ENCODE results near the gene KRT82.

The KRT82 gene

GRCh38 chr12:52403561-52403960 lies 2.6 kb downstream of the KRT82 start:
- no peaks in the 10 kb centered on the region for H3K27me3 ChIP-seq (replicated peaks)
- no peak overlapping the region for H3K4me3 ChIP-seq (ENCODE audit: low read depth, low read length)
- no peaks in the 10 kb centered on the region for H3K36me3 ChIP-seq (replicated peaks)
- H3K27ac ChIP-seq: no peak overlapping the region
- no peak for TF ChIP-seq CTCF (IDR thresholded peaks at IDR 0.05; ENCODE audit: low read depth, low read length, missing control alignments)
- DNase-seq: no peak
- in situ Hi-C loops (cut with HindIII; ENCODE audit: low pct_ligation_motif_present, low sequenced_read_pairs): no loop called here

GRCh38 chr12:52402873-52403540 lies 3.1 kb downstream of the KRT82 start:
- Histone ChIP-seq H3K36me3 (replicated peaks) (no peaks in the 10 kb centered on the region), H3K27ac (no peak overlapping the region), H3K27me3 (replicated peaks) (no peaks in the 10 kb centered on the region), H3K4me3 (ENCODE audit: low read depth, low read length) (no peak overlapping the region)
- no peak for DNase-seq
- TF ChIP-seq CTCF (IDR thresholded peaks at IDR 0.05; ENCODE audit: low read depth, low read length, missing control alignments): no peak
- in situ Hi-C loops (cut with HindIII; ENCODE audit: low pct_ligation_motif_present, low sequenced_read_pairs): no loop called here

- no peak for TF ChIP-seq CTCF (IDR thresholded peaks at IDR 0.05; ENCODE audit: low read depth, low read length, missing control alignments)
- H3K27ac ChIP-seq: no peak overlapping the region
Measured at GRCh38 chr12:52402377-52402776, 3.8 kb downstream of the KRT82 start.

GRCh38 chr12:52401926-52402325 lies 4.2 kb downstream of the KRT82 start:
- TF ChIP-seq CTCF (IDR thresholded peaks at IDR 0.05; ENCODE audit: low read depth, low read length, missing control alignments): no peak

More at GRCh38 chr12:52402377-52402776, 3.8 kb downstream of the KRT82 start:
- H3K36me3 ChIP-seq (replicated peaks): no peaks in the 10 kb centered on the region
- no peak for DNase-seq
- H3K27me3 ChIP-seq (replicated peaks): no peaks in the 10 kb centered on the region
- H3K4me3 ChIP-seq (ENCODE audit: low read depth, low read length): no peak overlapping the region
- in situ Hi-C loops (cut with HindIII; ENCODE audit: low pct_ligation_motif_present, low sequenced_read_pairs): no loop called here

GRCh38 chr12:52401526-52401925 lies 4.6 kb downstream of the KRT82 start:
- Histone ChIP-seq H3K36me3 (replicated peaks) (no peaks in the 10 kb centered on the region), H3K4me3 (ENCODE audit: low read depth, low read length) (no peak overlapping the region), H3K27ac (no peak overlapping the region), H3K27me3 (replicated peaks) (no peaks in the 10 kb centered on the region)
- in situ Hi-C loops (cut with HindIII; ENCODE audit: low pct_ligation_motif_present, low sequenced_read_pairs): no loop called here
- no peak for TF ChIP-seq CTCF (IDR thresholded peaks at IDR 0.05; ENCODE audit: low read depth, low read length, missing control alignments)
- DNase-seq: no peak

More at GRCh38 chr12:52401926-52402325, 4.2 kb downstream of the KRT82 start:
- in situ Hi-C loops (cut with HindIII; ENCODE audit: low pct_ligation_motif_present, low sequenced_read_pairs): no loop called here
- no peak overlapping the region for H3K27ac ChIP-seq
- no peaks in the 10 kb centered on the region for H3K36me3 ChIP-seq (replicated peaks)
- H3K27me3 ChIP-seq (replicated peaks): no peaks in the 10 kb centered on the region
- no peak for DNase-seq
- no peak overlapping the region for H3K4me3 ChIP-seq (ENCODE audit: low read depth, low read length)

GRCh38 chr12:52400906-52401305 lies 5.2 kb downstream of the KRT82 start:
- Histone ChIP-seq H3K27me3 (replicated peaks) (no peaks in the 10 kb centered on the region), H3K27ac (no peak overlapping the region), H3K4me3 (ENCODE audit: low read depth, low read length) (no peak overlapping the region), H3K36me3 (replicated peaks) (no peaks in the 10 kb centered on the region)
- DNase-seq: no peak
- in situ Hi-C loops (cut with HindIII; ENCODE audit: low pct_ligation_motif_present, low sequenced_read_pairs): no loop called here
- TF ChIP-seq CTCF (IDR thresholded peaks at IDR 0.05; ENCODE audit: low read depth, low read length, missing control alignments): no peak

All from brain microvascular endothelial cell (primary cell).